A549 treated with GW870086 at 1 μM for 4 hours (cell line): ENCODE measurements around the gene NCOA3. TPM values are rescaled to one million over a fixed set of nuclear protein-coding genes. Genes with fewer than 3 reads are reported as not detected.

Experiments
- total RNA-seq: library from RNA; stranded (reverse); fragments of 200-300 nt; extraction: Qiagen RNA extraction; gene quantifications from 5 replicates; pipeline ENCODE4 v1.2.3, GENCODE V29; 2022; ENCODE audit warnings: low read depth

Gene NCOA3
- 30.3 to 45.4 TPM (median 42.9 TPM) in 5 replicates for total RNA-seq

GRCh38 chr20:47501482-47502270, at the start of gene NCOA3:
NCOA3 (plus strand) TSS chr20:47501887; CDS start chr20:47622248, 120,361 bp downstream.

Other genes with a start within 250 kb of the NCOA3 start
- 11.2 to 13.0 TPM (median 12.2 TPM) in 5 replicates for gene ZMYND8, start 145.2 kb upstream of the NCOA3 start, total RNA-seq